Stimulated activated naive CD8-positive, alpha-beta T cell treated with anti-CD3 and anti-CD28 coated beads, Interleukin-15, amount 100 ng/mL, for 72 hours (primary cell): ENCODE data around the gene FER.

Experiments
- ATAC-seq: fragments of 150-1000 bp; cut with Tn5 transposase; 2 replicates; pipeline ENCODE4 v1.10.0; 2021; ENCODE audit warnings: mild to moderate bottlenecking, moderate library complexity
- DNase-seq, 2 donors: peaks; one replicate each; pipeline ENCODE4 v3.0.0; 2021 to 2022
- H3K27ac Mint-ChIP-seq, 2 donors: one replicate each; pipeline ENCODE4 v1.8.0; 2022; ENCODE audit warnings: mild to moderate bottlenecking in 2 of 2, mixed read lengths in 2 of 2, moderate library complexity in 2 of 2
- H3K27me3 Mint-ChIP-seq: one replicate; pipeline ENCODE4 v1.8.0; 2022; ENCODE audit warnings: mixed read lengths
- H3K4me1 Mint-ChIP-seq: one replicate; pipeline ENCODE4 v1.8.0; 2022; ENCODE audit warnings: mild to moderate bottlenecking, mixed read lengths
- H3K4me3 Mint-ChIP-seq, 2 donors: one replicate each; pipeline ENCODE4 v1.8.0; 2022; ENCODE audit warnings: mild to moderate bottlenecking in 2 of 2, mixed read lengths in 2 of 2, moderate library complexity in 1 of 2
- H3K9me3 Mint-ChIP-seq, 2 donors: one replicate each; pipeline ENCODE4 v1.8.0; 2022; ENCODE audit warnings: mixed read lengths in 2 of 2

FER gene

GRCh38 chr5:109239456-109239855, 491.8 kb downstream of the FER start:
- no peak overlapping the region for H3K4me3 Mint-ChIP-seq

GRCh38 chr5:109242518-109242917, 494.8 kb downstream of the FER start:
- DNase-seq = no peak
- Mint-ChIP-seq H3K4me3 (no peak overlapping the region), H3K4me1 (peaks cover 10% of the 10 kb centered on the region), H3K9me3 (peaks cover 11 to 30% of the 10 kb centered on the region in 2 donors), H3K27me3 (peaks cover 21% of the 10 kb centered on the region), H3K27ac (no peak overlapping the region)
- ATAC-seq = peak; percentile 74

More at GRCh38 chr5:109239456-109239855, 491.8 kb downstream of the FER start:
- Mint-ChIP-seq H3K4me1 (peaks cover 10% of the 10 kb centered on the region), H3K27me3 (peaks cover 21% of the 10 kb centered on the region), H3K9me3 (peaks cover 13 to 26% of the 10 kb centered on the region in 2 donors), H3K27ac (no peak overlapping the region)
- ATAC-seq (no peak), DNase-seq (no peak)

GRCh38 chr5:109246395-109246794, 498.7 kb downstream of the FER start:
- H3K27ac Mint-ChIP-seq = no peak overlapping the region
- H3K4me3 Mint-ChIP-seq = no peak overlapping the region

More at GRCh38 chr5:109246395-109246794, 498.7 kb downstream of the FER start:
- Mint-ChIP-seq H3K4me1 (peaks cover 10% of the 10 kb centered on the region), H3K9me3 (peaks cover 11 to 40% of the 10 kb centered on the region in 2 donors), H3K27me3 (no peaks in the 10 kb centered on the region)
- DNase-seq = no peak
- no peak for ATAC-seq
